IMR-90 (cell line): ENCODE measurements around the gene ARPP21. TPM values are rescaled to one million over a fixed set of nuclear protein-coding genes. Genes with fewer than 3 reads are reported as not detected.

Experiments used
- ATAC-seq: fragments of 200-7000 bp; cut with Tn5 transposase; 2 replicates; pipeline ENCODE4 v1.9.1; 2020; ENCODE audit warnings: low read depth, mild to moderate bottlenecking, moderate library complexity
- BruUV-seq: library from RNA; stranded (reverse); fragments of 400-500 nt; replicated peaks from 2 replicates; lab custom pipeline; 2021; lab: Mats Ljungman, UMichigan
- CTCF ChIA-PET: fragments of 300-600 bp; formaldehyde crosslinking; extraction: SDS; loops from one replicate; lab custom pipeline; 2021; ENCODE audit warnings: antibody characterized with exemption; lab: Yijun Ruan, JAX
- POLR2A ChIA-PET: fragments of 300-600 bp; sonication (Branson Sonifier 250); formaldehyde crosslinking; loops from one replicate; lab custom pipeline; 2022; ENCODE audit warnings: antibody characterized with exemption; ENCODE audit not compliant: unreplicated experiment; lab: Charles Lee
- DNase-seq: peaks from one replicate; pipeline ENCODE4 v3.0.0; 2013
- H2AFZ ChIP-seq: replicated peaks from 2 replicates; pipeline ENCODE3; 2013; ENCODE audit warnings: low read length, mild to moderate bottlenecking; ENCODE audit not compliant: poor library complexity
- H2AK5ac ChIP-seq: 2 replicates; pipeline ENCODE4 v1.6.1; 2013; ENCODE audit warnings: low read depth, low read length, inconsistent platforms
- H2AK9ac ChIP-seq: replicated peaks from 2 replicates; pipeline ENCODE3; 2013; ENCODE audit warnings: mild to moderate bottlenecking, low read depth, low read length, moderate library complexity; ENCODE audit not compliant: poor library complexity
- H2BK120ac ChIP-seq: 2 replicates; pipeline ENCODE4 v1.6.1; 2013; ENCODE audit warnings: low read depth, low read length, inconsistent platforms
- H2BK15ac ChIP-seq: 3 replicates; pipeline ENCODE4 v1.6.1; 2013; ENCODE audit warnings: low read depth, low read length, inconsistent platforms
- H2BK20ac ChIP-seq: 2 replicates; pipeline ENCODE4 v1.6.1; 2013; ENCODE audit warnings: low read depth, mild to moderate bottlenecking, inconsistent platforms, low read length, moderate library complexity
- H2BK5ac ChIP-seq: 2 replicates; pipeline ENCODE4 v1.6.1; 2013; ENCODE audit warnings: mild to moderate bottlenecking, low read depth, low read length, inconsistent platforms; ENCODE audit not compliant: poor library complexity, severe bottlenecking
- H3K14ac ChIP-seq: replicated peaks from 2 replicates; pipeline ENCODE4 v1.6.1; 2013; ENCODE audit warnings: low read depth, low read length, inconsistent platforms
- H3K18ac ChIP-seq: 2 replicates; pipeline ENCODE4 v1.6.1; 2013; ENCODE audit warnings: low read depth, low read length, control low read depth
- H3K23ac ChIP-seq: 2 replicates; pipeline ENCODE4 v1.6.1; 2013; ENCODE audit warnings: low read depth, low read length, inconsistent platforms
- H3K27ac ChIP-seq: 2 replicates; pipeline ENCODE4 v1.5.1; 2013; ENCODE audit warnings: mild to moderate bottlenecking, control low read depth, low read length; ENCODE audit not compliant: insufficient read depth
- H3K27me3 ChIP-seq: 2 replicates; pipeline ENCODE4 v1.6.1; 2013; ENCODE audit warnings: low read length; ENCODE audit not compliant: control insufficient read depth, insufficient read depth
- H3K36me3 ChIP-seq: 2 replicates; pipeline ENCODE4 v1.6.1; 2013; ENCODE audit warnings: low read length, mixed read lengths; ENCODE audit not compliant: control insufficient read depth, insufficient read depth
- H3K4ac ChIP-seq: 2 replicates; pipeline ENCODE4 v1.6.1; 2013; ENCODE audit warnings: low read depth, low read length, inconsistent platforms
- H3K4me1 ChIP-seq: 2 replicates; pipeline ENCODE4 v1.6.1; 2013; ENCODE audit warnings: low read length, mixed read lengths; ENCODE audit not compliant: control insufficient read depth, insufficient read depth
- H3K4me2 ChIP-seq: 2 replicates; pipeline ENCODE4 v1.6.1; 2013; ENCODE audit warnings: low read depth, mild to moderate bottlenecking, control low read depth, low read length, moderate library complexity
- H3K4me3 ChIP-seq: 2 replicates; pipeline ENCODE4 v1.5.1; 2013; ENCODE audit warnings: low read depth, mild to moderate bottlenecking, control low read depth, low read length, moderate library complexity; ENCODE audit not compliant: insufficient read depth
- H3K56ac ChIP-seq: 2 replicates; pipeline ENCODE4 v1.6.1; 2013; ENCODE audit warnings: low read length, inconsistent platforms; ENCODE audit not compliant: insufficient read depth; ENCODE audit errors: extremely low read depth
- H3K79me1 ChIP-seq, 2 experiments: 2 replicates each; pipeline ENCODE4 v1.6.1; 2013; ENCODE audit warnings: low read length in 2 of 2, inconsistent platforms in 1 of 2, low read depth in 1 of 2
- H3K9ac ChIP-seq: 2 replicates; pipeline ENCODE4 v1.6.1; 2013; ENCODE audit warnings: low read depth, low read length, control low read depth
- H3K9me1 ChIP-seq: 2 replicates; pipeline ENCODE4 v1.6.1; 2013; ENCODE audit warnings: low read length, inconsistent platforms; ENCODE audit not compliant: insufficient read depth
- H3K9me3 ChIP-seq: 2 replicates; pipeline ENCODE4 v1.6.1; 2013; ENCODE audit warnings: low read length; ENCODE audit not compliant: control insufficient read depth, insufficient read depth
- H4K20me1 ChIP-seq: 2 replicates; pipeline ENCODE4 v1.6.1; 2013; ENCODE audit warnings: low read length, inconsistent platforms; ENCODE audit not compliant: insufficient read depth
- H4K5ac ChIP-seq: 2 replicates; pipeline ENCODE4 v1.6.1; 2013; ENCODE audit warnings: mild to moderate bottlenecking, low read depth, low read length, control low read depth
- H4K8ac ChIP-seq, 2 experiments: 2 replicates each; pipeline ENCODE4 v1.6.1; 2013; ENCODE audit warnings: low read depth in 2 of 2, low read length in 2 of 2, control low read depth in 1 of 2, inconsistent platforms in 1 of 2
- H4K91ac ChIP-seq: 2 replicates; pipeline ENCODE4 v1.6.1; 2013; ENCODE audit warnings: low read depth, low read length, inconsistent platforms; ENCODE audit not compliant: insufficient read depth
- SMC3 ChIP-seq: fragments of 150-350 bp; IDR thresholded peaks from 2 replicates; pipeline ENCODE4 v1.6.1; 2016; ENCODE audit warnings: low read depth, mild to moderate bottlenecking, antibody characterized with exemption, low read length, moderate library complexity
- WGBS, 2 experiments: methylation state at CpG; one replicate each; pipeline versions ENCODE4 v1.1.5 to v1.1.7; 2013; ENCODE audit warnings: missing lambda C conversion rate in 2 of 2; ENCODE audit not compliant: insufficient read length in 1 of 2; ENCODE audit errors: extremely low coverage in 2 of 2; 5-methylcytosine and 5-hydroxymethylcytosine counted together
- dilution Hi-C: fragments of 300-500 bp; cut with HindIII; formaldehyde crosslinking; loops from one replicate; pipeline ENCODE4 v1.14.3; 2018; ENCODE audit warnings: low sequenced_read_pairs; ENCODE audit not compliant: unreplicated experiment
- in situ Hi-C: fragments of 300-500 bp; cut with MboI; formaldehyde crosslinking; loops from 3 replicates; pipeline ENCODE4 v1.14.3; 2019; ENCODE audit warnings: low sequenced_read_pairs, inconsistent platforms, mixed read lengths
- intact Hi-C: fragments of 100-400 bp; cut with micrococcal nuclease; formaldehyde crosslinking; loops from 2 replicates; pipeline ENCODE4 v1.10.0; 2022
- polyA plus RNA-seq, 3 experiments: library from polyadenylated mRNA; depleted of rRNA; stranded (reverse); fragments of >200 nt; gene quantifications; 2 replicates each; pipeline ENCODE4 v1.2.3, GENCODE V29; 2012; ENCODE audit warnings: low replicate concordance in 1 of 3
- total RNA-seq: library from RNA; depleted of rRNA; stranded (reverse); fragments of >200 nt; gene quantifications from 2 replicates; pipeline ENCODE4 v1.2.3, GENCODE V29; 2012

ARPP21 gene
- total and polyA plus RNA-seq, 2 of the 4 experiments (the other 2 are of a cell fraction): not detected

DNA sequence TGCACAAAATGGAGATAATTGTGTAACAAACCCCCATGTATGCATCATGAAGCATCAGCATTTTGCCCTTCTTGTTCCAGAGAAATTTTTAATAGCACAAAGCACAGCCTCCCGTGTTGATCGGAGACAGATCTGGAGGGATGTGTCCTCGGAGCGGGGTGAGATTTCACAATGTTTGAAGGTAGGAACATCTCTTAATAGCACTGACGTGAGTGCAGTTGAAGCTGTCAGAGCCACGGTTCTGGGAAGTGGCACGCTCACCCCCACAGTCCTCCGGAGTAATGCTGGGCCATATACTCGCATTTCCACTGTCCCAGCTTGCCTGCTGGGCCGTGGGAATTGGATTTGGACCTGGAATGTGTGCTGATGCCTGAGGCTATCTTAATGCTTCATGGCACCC, 24.1 kb downstream of the ARPP21 start:
- ChIA-PET CTCF (no interaction called here), POLR2A (no interaction called here)
- H3K27ac ChIP-seq: no peak overlapping the region
- H2BK5ac ChIP-seq: no peak overlapping the region
- no TSS peak for BruUV-seq
- H4K5ac ChIP-seq: no peak overlapping the region
- in situ Hi-C loops: no loop called here
- H3K4me2 ChIP-seq: no peak overlapping the region
- H2AK9ac ChIP-seq: no peak overlapping the region
- DNase-seq: no peak
- H4K91ac ChIP-seq: no peak overlapping the region
- H2BK120ac ChIP-seq: no peak overlapping the region
- H4K8ac ChIP-seq: no peak overlapping the region
- no peaks in the 10 kb centered on the region for H3K27me3 ChIP-seq
- H3K18ac ChIP-seq: no peak overlapping the region
- intact Hi-C loops: no loop called here
- no peak overlapping the region for H2AFZ ChIP-seq
- no peak overlapping the region for H3K23ac ChIP-seq
- H3K56ac ChIP-seq: no peak overlapping the region
- 66% methylated on average over 6 of the region's 10 CpGs; no CpG with 5 or more reads in 1 of the 2 experiments for WGBS, 2 experiments
- ATAC-seq: no peak
- H2BK20ac ChIP-seq: no peak overlapping the region
- H3K4ac ChIP-seq: no peak overlapping the region
- no peak overlapping the region for H3K4me3 ChIP-seq
- dilution Hi-C loops: no loop called here
- H2BK15ac ChIP-seq: no peak overlapping the region
- no peak overlapping the region for H3K14ac ChIP-seq
- no peaks in the 10 kb centered on the region for H3K79me1 ChIP-seq
- no peaks in the 10 kb centered on the region for H3K36me3 ChIP-seq
- no peaks in the 10 kb centered on the region for H3K9me3 ChIP-seq
- H4K20me1 ChIP-seq: no peaks in the 10 kb centered on the region
- no peaks in the 10 kb centered on the region for H3K4me1 ChIP-seq
- no peak overlapping the region for H3K9ac ChIP-seq
- no peak for TF ChIP-seq SMC3
- no peak overlapping the region for H2AK5ac ChIP-seq
- no peaks in the 10 kb centered on the region for H3K9me1 ChIP-seq
